GM18909 (cell line): Measurements from ENCODE around the gene UBE4A.

Experiments
- ATAC-seq: cut with Tn5 transposase; IDR thresholded peaks from one replicate; pipeline ENCODE4 v1.9.1; 2021; ENCODE audit warnings: mild to moderate bottlenecking; ENCODE audit not compliant: unreplicated experiment, poor library complexity

UBE4A gene

DNA sequence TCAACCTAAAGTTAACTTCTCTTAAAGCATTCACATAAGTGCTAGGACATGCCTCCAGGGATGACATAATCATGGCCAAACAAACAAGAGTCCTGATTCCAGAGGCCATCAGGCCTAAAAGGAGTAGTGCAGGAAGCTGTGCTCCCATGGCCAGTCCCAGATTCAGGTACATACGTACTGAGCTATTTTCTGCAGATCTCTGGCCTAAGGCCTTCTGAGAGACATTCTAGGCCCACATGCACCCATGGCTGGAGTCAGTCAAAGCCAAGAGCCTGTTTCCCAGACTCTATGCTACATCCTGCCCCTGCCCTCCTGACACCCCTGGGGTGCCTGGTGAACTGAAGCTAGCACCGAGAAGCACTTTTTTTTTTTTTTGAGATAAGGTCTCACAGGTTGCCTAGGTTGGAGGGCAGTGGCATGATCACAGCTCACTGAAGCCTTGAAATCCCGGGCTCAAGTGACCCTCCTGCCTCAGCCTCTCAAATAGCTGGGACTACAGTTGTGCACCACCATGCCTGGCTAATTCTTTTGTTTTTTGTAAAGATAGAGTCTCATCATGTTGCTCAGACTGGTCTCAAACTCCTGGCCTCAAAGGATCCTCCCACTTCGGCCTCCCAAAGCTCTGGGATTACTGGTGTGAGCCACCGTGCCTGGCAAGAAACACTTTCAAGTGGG, 17.4 kb upstream of the UBE4A start:
- ATAC-seq = no peak

DNA sequence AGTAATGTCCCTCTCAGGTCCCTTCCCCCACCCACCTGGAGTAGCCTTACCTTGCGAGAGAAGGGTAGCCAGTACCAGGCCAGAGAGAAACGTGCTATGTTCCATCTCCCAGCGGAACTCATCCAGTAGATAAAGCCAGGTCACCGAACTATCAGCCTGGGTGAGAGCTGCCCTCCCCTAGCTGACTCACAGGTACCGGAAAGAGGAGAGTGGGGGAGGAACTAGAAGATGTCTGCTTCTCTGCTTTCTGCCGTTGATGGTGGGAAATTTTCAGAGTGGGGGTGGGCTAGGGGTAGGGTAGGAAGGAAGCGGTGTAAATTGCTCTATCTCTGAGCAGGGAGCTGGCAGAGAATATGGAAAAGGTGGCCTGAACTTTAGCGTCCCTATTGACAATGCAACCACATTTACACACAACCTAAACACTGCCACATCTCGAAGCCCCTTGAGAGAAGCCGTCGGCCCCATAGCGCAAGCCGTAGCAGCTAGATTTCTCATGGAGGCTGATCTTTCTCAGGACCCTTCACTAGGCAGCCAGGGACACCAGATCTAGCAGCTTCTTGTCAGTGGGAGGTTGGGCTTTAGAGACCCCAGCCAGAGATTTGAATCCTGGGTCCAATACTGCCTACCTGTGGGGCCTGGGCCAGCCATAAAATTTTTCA, 16.8 kb upstream of the UBE4A start, which contains the start of gene CD3D:
TSS of gene CD3D (minus strand) at position 203 of the 659 bp plus-strand sequence. CDS start at position 105, 98 bp downstream.
- no peak for ATAC-seq

DNA sequence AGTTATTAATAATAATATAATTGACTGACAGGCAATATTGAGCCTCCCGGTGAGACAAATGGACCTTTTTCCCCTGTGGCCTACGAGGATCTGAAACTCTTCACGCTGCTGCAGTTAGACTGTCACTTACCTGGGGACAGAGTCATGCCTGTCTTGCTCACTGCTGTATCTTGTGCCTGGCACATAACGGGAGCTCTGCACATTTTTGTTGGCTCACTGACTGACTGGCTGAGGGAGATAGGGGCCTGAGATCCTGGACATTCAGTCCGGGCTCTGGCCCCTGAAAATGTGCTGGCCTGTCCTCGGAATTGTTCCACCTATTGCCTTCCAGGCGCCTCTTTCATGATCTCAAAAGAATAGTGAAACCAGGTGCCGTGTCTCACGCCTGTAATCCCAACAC, 16.2 kb upstream of the UBE4A start:
- ATAC-seq = no peak

DNA sequence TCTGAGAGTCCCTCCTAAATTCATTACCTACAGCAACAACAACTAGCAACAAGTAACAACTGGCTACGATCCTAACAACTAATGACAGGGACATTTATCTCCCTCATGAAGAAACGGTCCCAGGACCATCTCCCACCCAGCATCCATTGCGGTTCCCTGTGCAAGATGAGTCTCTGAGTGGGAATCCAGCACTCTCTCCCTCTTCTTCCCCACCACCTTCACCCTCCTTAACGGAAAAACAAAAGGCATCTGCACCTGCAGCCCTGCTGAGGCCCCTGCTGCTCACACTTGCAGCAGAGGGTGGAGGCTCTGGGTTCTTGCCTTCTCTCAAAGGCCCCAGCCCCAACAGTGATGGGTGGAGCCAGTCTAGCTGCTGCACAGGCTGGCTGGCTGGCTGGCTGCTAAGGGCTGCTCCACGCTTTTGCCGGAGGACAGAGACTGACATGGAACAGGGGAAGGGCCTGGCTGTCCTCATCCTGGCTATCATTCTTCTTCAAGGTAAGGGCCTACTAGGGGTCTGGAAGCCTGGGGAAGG, 15.4 kb upstream of the UBE4A start, which contains the start of gene CD3G:
TSS of gene CD3G (plus strand) at position 364 of the 535 bp plus-strand sequence. CDS start at position 444, 80 bp downstream.
- ATAC-seq = no peak

DNA sequence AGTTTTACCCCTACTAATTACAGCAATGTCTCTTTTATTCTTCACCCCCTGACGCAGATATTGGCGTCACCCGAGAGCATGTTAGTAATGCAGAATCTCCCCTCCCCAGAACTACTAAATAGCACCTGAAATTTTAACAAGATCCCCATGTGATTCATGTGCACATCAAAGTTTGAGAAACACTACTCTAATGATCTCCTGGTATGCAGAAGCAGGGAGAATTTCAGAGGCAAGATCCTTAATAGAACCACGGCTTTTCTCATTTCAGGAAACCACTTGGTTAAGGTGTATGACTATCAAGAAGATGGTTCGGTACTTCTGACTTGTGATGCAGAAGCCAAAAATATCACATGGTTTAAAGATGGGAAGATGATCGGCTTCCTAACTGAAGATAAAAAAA, 9.9 kb upstream of the UBE4A start:
- ATAC-seq = no peak

DNA sequence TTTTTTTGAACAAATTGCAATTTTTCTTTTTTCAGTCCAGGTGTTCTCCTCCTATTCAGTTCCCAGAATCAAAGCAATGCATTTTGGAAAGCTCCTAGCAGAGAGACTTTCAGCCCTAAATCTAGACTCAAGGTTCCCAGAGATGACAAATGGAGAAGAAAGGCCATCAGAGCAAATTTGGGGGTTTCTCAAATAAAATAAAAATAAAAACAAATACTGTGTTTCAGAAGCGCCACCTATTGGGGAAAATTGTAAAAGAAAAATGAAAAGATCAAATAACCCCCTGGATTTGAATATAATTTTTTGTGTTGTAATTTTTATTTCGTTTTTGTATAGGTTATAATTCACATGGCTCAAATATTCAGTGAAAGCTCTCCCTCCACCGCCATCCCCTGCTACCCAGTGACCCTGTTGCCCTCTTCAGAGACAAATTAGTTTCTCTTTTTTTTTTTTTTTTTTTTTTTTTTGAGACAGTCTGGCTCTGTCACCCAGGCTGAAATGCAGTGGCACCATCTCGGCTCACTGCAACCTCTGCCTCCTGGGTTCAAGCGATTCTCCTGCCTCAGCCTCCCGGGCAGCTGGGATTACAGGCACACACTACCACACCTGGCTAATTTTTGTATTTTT, 6.2 kb upstream of the UBE4A start:
- ATAC-seq = no peak

DNA sequence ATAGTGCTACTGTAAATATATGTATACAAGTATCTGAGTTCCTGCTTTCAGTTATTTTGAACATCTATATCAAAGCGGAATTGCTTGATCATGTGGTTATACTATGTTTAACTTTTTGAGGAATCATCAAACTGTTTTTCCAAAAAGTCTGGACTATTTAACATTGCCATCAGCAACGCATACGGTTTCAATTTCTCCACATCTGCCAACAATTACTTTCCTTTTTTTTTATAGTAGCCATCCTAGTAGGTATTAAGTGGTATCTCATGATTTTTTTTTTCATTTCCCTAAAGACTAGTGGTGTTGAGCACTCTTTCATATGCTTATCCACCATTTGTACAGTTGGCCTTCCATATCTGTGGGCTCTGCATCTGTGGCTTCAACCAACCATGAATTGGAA, 1.3 kb upstream of the UBE4A start:
- ATAC-seq = no peak

DNA sequence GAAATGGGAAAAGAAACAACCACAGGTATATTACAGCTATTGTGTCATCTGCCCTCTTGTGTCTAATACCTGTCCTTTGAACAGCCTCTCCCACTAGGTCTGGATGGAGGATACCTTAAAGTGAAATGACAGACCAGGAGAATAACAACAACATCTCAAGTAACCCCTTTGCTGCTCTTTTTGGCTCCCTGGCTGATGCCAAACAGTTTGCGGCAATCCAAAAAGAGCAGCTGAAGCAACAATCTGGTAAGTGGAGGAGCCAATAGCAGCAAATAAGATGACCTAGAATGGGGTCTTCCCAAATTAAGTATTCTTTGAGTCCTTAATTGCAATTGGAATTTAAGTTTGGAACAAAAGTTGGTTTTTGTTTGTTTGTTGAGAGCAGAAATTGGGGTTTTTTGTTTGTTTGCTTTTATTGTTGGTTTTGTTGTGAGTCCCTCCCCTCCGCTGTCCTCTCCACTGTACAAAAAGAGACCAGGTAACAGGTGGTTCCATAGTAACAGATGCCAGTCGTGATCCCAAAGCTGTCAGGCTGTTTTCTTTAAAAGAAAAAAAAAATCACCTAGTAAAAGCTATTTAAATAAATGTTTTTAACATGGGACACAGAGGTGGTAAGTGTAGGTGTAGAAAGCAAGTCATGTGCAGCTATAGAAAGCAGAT, 5.7 kb downstream of the UBE4A start:
- no peak for ATAC-seq

DNA sequence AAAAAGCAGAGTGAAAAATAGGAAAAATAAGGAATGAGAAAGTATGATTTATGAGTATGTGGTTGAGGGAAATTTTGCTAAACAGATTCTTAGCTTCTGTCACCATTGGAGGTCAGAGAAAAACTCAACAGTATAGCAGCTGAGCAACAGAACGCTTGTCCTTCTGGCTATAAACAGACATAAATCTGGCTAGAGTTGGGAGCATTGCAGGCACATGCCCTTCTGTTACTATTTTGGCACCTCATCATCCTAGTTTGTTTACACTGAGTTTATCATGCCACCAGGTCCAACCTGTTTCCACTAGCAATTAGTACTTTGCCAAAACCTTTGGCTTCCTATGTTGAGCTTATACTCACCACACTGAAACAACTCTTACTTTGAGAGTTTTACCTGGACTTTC, 6.9 kb downstream of the UBE4A start:
- ATAC-seq = no peak

DNA sequence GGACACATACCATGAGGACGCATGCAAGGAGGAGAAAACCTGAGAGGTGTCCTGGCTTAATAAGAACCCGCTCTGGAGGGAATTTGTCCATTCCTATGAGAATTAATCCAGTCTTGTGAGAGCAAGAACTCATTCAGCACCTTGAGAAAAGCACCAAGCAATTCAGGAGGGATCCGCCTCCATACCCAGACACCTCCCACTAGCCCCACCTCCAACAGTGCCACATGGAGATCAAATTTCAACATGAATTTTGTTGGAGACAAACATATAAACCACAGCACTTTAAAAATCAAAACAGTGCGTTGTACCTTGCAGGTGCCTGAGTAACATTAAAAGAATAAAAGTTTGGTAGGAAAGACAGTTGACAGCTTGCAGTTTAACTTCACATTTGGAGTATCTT, 11.4 kb downstream of the UBE4A start:
- ATAC-seq = no peak

DNA sequence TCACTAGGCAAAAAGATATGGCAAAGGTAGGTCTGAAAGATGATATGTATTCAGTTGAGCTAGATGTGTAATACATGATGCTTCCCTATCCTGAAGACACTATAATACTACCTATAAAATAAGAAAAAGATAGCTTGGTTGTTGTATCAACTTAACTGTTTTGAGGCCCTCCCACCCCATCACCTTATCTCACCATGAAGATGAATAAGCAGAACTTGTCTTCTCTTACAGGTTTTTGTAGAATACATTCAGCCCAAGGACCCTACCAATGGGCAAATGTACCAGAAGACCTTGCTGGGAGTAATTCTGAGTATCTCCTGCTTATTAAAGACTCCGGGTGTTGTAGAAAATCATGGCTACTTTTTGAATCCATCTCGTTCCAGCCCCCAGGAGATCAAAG, 13.9 kb downstream of the UBE4A start:
- ATAC-seq = no peak

DNA sequence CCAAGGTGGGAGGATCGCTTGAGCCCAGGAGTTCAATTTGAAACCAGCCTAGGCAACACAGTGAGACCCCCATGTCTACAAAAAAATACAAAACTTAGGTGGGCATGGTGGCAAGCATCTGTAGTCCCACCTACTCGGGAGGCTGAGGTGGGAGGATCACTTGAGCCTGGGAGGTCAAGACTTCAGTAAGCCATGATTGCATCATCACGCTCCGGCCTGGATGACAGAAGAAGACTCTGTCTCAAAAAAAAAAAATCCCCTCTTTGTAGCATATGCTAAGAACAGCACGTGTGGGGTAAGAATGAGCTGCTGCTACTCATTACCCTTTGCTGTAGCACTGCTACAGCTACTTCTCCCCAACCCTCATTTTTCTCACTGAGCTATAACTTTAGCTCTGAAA, 14.5 kb downstream of the UBE4A start:
- ATAC-seq = no peak

DNA sequence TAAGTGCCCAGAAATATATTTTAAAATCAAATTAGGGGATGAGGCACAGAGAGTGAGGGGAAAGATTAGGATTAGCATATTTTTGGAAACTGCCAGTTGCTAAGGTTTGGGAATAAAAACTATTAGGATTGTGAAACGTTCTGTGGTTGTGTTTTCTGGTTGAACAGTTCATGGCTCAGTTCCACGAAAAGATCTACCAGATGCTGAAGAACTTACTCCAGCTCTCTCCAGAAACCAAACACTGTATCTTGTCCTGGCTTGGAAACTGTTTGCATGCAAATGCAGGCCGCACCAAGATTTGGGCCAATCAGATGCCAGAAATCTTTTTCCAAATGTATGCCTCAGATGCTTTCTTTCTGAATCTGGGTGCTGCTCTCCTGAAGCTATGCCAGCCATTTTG, 15.3 kb downstream of the UBE4A start:
- ATAC-seq = no peak

DNA sequence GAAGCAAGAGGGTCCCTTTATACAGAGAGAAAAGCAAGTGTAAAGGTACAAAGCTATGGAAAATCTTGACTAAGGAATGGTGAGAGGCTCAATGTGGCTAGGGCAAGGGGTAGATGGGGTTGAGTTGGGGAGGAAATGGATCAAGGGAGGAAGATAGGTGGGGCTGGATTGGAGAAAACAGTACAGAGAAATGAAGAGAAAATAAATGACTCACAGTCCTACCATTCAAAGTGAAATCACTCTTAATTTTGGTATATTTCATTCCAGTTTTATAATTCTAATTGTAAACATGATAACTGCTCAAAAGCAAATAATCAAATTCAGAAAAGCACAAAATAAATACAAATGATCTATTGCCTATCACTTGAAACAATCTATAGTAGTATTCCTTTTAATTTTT, 16.6 kb downstream of the UBE4A start:
- ATAC-seq = no peak

DNA sequence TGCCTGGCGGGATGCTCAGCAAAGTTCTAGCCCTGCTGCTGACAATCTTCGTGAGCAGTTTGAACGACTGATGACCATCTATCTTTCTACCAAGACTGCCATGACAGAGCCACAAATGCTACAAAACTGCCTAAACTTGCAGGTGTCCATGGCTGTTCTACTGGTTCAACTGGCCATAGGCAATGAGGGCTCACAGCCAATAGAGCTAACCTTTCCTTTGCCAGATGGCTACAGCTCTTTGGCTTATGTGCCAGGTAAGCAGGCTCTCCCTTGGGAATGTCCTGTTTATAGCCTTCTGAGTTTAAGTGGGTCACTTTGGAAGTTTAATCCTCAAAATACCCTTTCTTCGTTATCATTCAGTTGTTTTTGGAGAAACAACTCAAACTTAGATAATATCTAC, 20.1 kb downstream of the UBE4A start:
- no peak for ATAC-seq

DNA sequence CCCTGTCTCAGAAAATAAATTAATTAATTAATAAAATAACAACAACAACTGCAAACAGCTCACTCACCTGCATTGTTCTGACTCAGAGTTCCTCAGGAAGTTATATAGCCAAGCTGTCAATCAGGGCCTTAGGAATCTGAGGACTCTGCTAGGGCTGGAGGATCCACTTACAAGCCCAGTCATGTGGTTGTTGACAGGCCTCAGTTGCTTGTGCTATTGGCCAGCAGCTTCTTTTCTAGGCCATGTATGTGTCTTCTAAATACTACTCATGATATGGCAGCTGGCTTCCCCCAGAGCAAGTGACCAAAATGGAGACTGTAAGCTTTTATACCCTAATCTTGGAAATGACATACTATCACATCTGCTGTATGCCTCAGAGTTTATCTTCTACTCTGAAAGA, 21.2 kb downstream of the UBE4A start:
- no peak for ATAC-seq

DNA sequence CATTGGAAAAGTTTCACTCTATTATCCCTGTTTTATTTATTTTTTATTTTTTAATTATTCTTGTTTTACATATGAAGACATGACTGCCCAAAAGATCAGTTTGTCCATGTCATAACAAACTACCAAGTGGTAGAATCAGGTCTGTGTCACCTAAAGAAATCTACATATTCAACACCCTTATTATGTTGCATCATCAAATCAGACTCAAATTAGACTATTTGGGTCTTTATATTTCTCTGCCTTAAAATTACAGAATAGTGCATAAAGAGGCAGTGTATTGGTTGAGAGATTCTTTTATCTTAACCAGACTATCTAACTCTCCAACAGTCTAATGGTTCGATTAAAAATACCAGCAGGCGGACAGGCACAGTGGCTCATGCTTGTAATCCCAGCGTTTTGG, 23.6 kb downstream of the UBE4A start:
- ATAC-seq = no peak

DNA sequence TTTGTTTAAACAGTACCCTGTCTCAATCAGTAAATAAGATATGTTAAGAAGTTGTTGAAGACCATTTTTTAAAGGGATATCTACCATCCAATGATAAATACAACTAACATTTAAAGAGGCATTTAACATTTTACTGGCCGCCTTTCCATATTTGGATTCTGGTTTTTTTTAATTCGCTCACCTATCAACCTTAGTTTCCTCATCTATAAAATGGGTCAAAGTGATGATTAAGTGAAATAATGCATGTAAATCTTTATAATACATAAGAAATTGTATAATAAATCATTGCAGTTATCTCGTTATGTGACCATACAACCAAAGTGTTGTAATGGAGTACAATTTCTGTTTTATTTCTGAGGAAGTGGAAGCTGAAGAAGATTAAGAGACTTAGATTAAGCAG, 24.3 kb downstream of the UBE4A start:
- ATAC-seq = no peak

DNA sequence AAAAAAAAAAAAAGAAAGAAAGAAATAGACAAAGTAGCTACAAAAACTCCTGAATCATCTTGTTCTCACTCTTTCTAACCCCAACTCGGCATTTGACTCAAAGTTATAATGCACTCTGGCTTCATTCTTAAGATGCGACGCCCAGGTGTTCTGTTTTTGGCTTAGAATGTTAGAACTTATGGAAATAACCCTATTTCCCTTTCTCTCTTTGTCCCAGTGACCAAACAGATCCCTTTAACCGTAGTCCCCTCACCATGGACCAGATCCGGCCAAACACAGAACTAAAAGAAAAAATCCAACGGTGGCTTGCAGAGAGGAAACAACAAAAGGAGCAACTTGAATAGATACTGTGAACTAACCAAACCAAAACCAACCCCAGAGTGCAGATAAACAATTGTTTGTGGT, 36.7 kb downstream of the UBE4A start:
- no peak for ATAC-seq

DNA sequence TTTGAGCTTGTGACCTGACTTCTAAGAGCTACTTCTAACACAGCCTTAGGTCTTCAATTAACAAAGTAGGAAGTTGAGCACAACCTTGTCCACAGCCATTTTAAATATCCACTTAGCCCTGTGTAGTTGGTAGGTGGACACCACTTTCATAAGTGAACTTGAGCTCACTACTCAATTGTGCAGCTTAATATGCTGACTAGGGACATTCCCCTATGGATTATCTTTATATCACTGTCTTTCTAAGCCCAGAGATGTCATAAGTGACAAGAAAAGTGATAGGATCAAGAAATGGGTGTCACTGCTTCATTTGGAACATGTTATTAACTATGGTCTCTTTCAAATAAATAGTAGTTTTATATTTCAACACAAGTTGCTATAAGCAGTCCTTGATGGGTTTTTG, 38.0 kb downstream of the UBE4A start:
- no peak for ATAC-seq
